ENCODE measurements around the gene MARCHF10.

The MARCHF10 gene

DNA sequence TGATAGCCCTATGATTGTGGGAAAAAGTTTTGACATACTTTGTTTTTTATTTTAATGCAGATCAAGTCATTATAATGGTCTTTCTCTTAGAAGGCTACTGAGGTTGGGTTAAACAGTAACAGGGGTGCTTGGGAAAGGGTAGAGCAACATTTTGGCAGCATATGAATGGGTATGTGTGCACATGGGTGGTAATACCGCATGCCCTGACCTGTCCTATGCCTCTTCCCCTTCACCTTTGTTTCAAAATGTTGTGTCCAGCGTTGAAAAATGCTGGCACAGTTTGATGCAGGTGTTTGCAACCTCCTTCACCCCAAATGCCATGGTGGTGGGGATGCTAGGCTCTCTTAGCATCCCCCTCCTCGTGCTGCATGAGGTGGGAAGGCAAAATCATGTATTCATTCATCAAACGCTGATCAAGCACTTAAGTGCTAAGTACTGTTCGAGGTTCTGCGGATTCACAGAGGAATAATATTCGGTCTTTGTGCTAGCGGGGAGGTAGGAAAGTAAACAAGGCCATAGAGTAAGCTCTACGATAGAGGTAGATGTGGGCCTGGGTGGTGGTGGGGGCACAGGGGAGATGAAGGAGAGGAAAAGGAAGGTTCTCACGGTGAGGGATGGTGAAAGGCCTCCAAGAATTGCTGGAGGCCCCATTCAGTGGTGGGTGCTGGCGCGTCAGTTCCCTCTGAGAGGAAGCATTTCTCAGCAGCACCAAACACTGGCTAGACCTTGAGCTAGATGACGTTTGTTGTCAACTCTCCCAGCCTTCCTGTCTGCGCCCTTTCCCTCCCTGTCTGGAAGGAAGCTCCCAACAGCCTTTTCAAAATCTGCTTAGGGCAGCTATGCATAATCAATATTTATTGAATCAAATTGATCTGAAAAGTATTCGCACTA lies 13.3 kb upstream of the MARCHF10 start:
- no peak for DNase-seq

DNA sequence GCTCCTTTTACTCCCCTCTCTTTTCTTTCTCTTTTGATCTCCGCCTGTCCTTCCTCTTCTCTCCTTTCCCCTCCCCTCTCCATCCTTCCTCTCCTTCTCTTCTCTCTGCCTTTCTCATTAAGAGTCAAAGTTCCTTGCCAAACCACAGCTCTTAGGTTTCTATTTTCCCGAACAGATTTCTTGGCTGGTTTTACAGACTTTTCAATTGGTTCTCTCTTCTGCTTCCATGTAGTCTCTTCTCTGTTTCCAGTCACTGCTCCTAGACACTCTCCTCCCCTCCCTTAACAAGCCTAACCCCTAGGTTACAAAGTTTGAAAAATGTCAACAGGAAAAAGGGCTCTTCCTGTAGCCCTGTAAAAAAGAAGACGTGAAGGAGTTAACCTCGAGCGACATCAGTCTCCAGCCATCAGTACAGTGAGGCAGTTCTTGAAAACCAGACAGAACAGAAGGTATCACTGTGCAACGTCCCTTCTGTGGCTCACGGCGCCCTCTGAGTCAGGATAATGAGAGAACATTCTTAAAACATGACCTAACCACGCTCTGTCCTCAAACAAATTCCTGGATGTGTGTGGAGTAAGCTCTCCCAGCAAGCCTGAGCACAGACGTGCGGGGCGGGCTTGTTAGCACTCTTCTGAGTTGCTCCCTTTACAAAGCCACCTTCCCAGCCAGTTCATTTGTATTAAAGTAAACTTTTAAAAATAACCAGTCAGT lies 11.6 kb upstream of the MARCHF10 start:
- no peak for DNase-seq

DNA sequence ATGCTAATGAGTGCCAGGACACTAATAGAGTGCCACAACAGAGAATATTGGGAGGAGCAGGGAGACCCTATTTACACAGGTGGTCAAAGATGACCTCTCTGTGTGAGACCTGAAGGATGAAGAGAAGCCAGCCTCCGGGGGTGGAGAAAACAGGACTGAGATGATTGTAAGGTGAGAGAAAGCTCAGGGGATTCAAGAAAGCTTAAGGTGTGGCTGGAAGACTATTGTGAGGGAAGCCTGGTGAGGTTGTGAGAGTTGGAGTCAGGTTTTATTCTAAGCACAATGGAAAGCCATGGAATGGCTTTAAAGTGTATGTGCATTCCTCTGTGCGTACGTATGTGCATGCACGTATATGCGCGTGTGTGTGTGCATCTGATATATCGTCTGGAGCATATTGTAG lies 10.4 kb upstream of the MARCHF10 start:
- DNase-seq: no peak

GRCh38 chr17:62816282-62816839 lies 8.2 kb upstream of the MARCHF10 start:
- DNase-seq: no peak

DNA sequence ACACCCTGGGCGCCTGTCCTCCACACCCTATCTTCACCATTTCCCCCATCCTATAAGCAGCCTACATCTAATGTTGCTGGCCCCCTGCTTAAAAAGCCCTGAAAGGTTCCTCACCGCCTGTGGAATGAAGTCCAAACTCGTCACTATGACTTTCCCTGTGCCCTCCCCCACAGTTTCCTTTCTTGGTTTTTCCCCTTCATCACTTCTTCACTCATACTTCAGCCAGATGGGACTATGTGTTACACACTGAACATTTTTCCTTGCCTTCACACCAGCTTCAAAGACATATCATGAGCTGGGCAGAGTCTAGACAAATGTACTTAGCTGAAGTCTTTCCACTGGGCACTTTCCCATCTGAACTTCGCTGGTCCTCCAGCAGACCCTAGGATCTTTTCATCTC lies 1.5 kb upstream of the MARCHF10 start:
- DNase-seq: no peak

DNA sequence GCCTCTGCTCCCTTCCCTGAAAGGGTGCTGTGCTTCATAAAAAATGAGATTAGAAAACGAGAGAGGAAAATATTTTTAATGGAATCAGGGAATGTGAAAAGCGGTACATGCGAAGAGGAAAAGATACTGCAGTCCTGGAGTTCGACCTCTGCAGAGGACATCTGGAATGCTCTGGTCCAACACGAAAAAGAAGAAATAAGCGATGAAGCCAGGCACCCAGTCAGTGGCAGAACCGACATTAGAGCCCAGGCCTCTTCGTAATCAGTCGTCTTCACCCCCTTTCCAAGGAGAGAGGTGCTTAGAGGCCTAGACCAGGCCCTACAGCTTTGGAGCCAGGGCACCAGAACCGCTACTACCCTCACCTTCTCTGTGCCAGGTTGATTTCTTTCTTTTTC lies 459 bp upstream of the MARCHF10 start:
- no peak for DNase-seq

DNA sequence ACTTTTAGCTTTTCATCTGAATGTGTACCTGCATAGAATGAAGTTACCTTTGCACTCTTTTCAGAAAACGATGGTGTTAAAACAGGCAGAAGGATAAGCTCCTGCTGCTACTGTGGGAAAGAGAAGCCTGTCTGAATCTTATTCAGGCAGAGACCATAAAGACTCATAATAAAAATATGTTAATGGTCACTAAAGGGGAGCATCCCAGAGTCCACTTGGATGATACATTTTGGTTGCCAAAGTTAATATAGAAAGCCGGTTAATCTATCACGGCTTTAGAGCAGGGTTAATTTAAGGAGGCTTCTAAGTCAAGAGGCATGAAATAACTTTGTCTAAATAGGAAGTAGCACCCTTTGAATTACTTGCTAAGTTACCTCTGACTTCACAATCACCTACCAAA lies 2.9 kb downstream of the MARCHF10 start:
- DNase-seq: no peak

- DNase-seq: no peak
Observed at GRCh38 chr17:62804822-62805221, 3.3 kb downstream of the MARCHF10 start.

GRCh38 chr17:62804025-62804424 lies 4.1 kb downstream of the MARCHF10 start:
- DNase-seq: no peak

- no peak for DNase-seq
Observed at GRCh38 chr17:62802561-62803205, 5.4 kb downstream of the MARCHF10 start.

GRCh38 chr17:62801553-62802114 lies 6.5 kb downstream of the MARCHF10 start:
- DNase-seq: no peak

GRCh38 chr17:62800585-62800984 lies 7.5 kb downstream of the MARCHF10 start:
- DNase-seq: no peak

DNA sequence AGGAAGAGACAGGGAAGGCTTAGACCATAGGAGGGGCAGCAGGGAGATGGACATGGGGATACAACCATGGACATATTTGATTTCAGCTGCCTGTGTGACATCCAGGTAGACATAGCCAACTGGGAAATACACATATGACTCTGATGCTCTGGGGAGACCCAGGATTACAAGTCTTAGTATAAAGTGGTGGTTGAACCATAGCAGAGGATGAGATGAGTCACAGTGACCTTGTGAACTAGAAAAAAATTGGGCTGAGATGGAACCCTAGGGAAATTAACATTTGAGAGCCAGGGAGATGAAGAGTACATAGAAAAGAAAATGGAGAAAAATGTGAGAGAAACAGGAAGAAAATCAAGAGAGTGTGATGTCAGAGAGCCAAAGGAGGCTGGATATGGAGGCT lies 10.2 kb downstream of the MARCHF10 start:
- no peak for DNase-seq

DNA sequence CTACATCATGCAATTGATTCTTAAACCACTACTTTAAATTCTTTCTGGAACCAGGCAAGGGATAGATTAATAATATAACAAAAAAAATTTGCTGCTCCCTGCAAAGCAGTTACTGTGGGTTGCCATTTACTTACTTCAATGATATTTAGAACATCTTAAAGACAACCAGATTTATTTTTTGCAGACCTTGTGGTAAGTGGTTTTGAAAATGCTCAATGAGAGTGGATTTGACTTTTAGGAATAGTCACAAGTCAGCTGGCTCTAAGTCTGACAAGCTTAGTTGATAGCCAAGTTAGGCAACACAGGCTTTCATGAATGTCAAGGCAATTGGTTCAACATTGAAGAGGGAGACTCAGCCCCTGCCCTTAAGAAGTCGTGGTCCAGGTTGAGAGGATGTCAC lies 11.8 kb downstream of the MARCHF10 start:
- DNase-seq: no peak

DNA sequence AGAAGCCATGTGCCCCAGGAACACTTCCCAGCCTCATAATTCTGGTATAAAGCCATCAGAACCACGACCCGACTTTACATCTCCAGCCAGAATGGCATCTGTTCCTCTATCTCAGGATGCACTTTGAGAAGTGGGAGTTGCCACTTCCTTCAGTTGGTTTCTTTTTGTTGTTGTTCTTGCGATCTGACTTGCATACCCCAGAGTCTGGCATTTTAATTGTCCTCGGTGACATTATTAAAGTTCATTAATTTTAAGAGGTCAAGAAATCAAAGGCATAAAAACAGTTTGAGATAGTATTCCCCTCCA lies 13.5 kb downstream of the MARCHF10 start:
- DNase-seq: no peak

DNA sequence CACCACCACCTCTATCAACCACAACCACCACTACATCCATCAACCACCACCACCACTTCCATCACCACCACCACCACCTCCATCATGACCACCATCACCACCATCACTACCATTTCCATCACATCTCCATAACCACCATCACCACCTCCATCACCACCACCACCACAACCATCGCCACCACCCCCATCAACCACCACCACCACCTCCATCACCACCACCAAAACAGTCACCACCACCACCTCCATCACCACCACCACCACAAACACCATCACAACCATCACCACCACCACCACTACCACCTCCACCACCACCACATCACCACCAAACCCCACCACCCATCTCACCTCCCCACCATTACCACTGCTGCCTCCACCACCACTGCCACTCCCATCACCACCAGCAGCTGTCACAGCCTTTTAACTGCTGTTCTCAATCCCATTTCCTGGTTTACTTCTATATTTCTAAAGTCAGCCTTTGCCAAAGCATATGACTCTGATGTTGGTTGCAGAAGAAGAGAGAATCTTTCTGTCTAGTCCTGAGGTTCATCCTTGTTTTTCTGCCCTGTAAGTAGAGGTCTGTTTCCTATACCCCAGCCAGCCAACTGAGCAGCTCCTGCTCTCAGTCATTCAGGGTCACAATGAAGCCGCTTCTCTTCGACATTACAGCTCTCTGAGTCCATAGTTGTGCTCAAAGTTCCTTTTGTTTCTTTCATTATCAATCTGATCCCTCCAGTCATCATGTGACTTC lies 14.0 kb downstream of the MARCHF10 start:
- DNase-seq: no peak

DNA sequence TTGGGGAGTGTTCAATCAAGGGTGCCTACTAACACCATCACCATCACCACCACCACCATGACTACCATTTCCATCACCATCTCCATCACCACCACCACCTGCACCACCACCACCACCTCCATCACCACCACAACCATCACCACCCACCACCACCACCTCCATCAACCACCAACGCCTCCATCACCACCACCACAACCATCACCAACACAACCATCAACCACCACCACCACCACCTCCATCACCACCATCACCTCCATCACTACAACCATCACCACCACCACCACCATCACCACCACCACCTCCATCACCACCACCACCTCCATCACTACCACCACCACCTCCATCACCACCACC lies 15.7 kb downstream of the MARCHF10 start:
- DNase-seq: no peak

- DNase-seq: no peak
Observed at GRCh38 chr17:62791767-62792446, 16.2 kb downstream of the MARCHF10 start.

DNA sequence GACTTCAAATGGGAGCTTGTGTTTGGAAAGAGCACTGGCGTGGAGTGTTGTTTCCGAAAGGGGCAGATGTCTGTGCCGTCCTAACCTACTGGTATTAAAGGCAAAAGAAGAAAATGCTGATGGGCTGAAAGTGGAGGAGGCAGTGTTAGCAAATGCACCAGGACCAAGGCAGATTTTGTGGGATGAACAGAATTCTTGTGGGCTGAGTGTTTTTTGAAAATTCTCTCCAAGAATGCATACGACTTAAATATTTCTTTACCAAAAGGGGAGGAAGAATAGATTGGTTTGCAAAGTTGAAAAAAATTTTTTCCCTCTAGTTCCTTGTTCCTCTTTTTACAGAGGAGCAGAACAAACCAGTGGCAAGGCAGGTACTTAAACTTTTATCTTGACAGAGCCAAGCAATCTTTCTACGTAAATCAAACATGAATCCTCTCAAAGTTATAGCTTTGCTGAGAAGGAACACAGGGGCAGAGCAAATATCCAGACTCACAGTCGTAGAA lies 16.8 kb downstream of the MARCHF10 start:
- no peak for DNase-seq

GRCh38 chr17:62790564-62790986 lies 17.5 kb downstream of the MARCHF10 start:
- DNase-seq: no peak

DNA sequence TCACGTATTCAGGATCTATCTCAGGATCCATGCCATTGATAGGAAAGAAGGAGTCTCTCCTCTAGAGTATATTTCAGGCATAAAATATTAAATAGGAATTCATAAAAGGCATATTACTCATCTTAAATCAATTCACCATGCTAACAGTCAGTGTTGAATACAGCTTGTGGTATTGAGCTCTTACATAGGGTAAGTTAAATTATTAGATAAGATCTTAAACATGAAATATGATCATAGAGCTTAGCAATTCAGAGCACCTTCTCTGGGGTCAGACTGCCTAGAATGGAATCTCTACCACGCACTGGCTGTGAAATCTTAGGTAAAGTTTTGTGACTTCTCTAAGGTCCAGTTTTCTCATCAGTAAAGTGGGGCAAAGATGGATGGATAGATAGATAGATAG lies 20.7 kb downstream of the MARCHF10 start:
- DNase-seq: no peak

DNA sequence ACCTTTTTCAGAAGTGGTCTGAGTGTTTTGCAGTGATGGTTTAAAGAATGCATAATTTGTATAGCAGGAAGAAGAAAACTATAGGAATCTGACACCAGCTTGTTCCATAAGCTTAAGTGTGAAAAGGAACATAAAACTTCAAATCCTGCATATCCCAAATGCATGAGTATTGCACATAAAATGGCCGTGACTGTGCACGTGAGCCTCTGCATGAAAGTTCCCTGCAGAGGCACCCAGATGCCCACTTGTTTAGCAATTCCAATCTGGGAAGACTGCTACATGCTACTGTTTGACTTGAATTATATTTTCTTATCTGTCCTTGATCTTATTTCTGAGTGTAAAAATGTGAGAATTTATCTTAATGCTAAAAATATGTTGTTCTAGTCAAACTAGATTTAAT lies 21.5 kb downstream of the MARCHF10 start:
- DNase-seq: no peak

Data from activated T-cell treated with anti-CD3 and anti-CD28 coated beads, Interleukin-2, amount 50 U/mL, for 48 hours (primary cell).